HUDEP-2 (cell line): ENCODE results near the gene ELMO2.

Source experiments
- DNase-seq, 76 experiments: peaks; one replicate each; lab custom pipeline; 2025; ENCODE audit not compliant: unreplicated experiment in 76 of 76; lab: John Stamatoyannopoulos, UW

Gene ELMO2, protein sequence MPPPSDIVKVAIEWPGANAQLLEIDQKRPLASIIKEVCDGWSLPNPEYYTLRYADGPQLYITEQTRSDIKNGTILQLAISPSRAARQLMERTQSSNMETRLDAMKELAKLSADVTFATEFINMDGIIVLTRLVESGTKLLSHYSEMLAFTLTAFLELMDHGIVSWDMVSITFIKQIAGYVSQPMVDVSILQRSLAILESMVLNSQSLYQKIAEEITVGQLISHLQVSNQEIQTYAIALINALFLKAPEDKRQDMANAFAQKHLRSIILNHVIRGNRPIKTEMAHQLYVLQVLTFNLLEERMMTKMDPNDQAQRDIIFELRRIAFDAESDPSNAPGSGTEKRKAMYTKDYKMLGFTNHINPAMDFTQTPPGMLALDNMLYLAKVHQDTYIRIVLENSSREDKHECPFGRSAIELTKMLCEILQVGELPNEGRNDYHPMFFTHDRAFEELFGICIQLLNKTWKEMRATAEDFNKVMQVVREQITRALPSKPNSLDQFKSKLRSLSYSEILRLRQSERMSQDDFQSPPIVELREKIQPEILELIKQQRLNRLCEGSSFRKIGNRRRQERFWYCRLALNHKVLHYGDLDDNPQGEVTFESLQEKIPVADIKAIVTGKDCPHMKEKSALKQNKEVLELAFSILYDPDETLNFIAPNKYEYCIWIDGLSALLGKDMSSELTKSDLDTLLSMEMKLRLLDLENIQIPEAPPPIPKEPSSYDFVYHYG

DNA sequence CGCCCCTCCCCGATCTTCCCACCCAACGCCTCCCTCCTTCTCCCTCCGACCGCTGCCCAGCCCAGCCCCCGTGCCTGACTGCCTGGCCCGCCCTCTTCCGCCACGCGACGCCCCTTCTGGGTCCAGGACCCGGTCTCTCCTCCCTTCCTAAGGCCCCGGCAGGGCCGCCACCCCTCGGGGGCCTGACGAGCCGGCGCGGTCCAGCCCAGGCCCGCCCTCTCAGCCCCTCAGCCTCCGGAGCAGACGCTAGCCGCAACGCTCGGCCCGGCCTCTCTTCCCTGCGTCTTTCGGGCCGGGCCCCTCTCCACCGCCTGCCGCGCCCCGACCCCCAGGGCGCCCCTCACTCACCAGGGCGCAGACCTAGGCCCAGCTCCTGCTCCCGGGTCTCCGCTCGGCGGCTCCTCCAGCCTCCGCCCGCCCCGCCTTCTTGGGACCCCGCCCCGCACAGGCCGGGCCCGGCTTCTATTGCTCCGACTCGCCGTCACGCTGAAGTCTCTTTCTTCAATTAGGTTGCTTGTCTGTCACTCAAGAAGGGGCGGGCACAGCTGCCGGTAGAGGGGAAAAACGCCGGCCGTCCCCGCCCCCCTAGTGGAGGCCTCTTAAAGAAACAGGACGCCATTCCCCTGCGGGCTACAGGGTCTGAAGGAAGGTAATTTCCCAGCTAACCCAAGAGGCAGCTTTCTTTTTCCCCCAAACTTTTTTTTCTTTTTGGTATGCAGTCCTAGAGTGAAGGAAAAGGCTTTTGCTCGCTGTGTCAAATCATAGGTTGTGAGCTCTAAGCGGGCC is at the start of gene ELMO2:
Gene ELMO2 (minus strand): TSS at position 416 of the 786 bp plus-strand sequence. CDS start 12,133 bp downstream, outside the sequence.
- DNase-seq: peak in 75 of 76 experiments; percentile 11 to 98 (median 87)

DNA sequence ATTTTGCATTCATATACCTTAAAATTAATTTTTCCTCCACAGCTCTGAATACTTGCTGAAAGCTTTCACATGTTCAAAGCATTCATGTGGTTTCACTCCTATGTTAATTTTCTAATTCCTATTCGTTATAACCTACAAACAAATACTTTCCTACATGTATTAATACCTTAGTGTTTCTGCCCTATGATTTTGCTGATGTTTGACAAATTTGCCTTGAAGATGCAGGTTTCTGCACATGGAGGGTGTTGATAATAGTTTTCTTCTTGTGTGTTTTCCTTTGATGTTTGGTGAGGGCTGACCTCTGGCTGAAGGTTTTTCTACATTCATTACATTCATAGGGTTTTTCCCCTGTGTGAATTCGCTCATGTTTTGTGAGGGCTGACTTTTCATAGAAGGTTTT is 49.3 kb upstream of the ELMO2 start:
- no peak for DNase-seq

DNA sequence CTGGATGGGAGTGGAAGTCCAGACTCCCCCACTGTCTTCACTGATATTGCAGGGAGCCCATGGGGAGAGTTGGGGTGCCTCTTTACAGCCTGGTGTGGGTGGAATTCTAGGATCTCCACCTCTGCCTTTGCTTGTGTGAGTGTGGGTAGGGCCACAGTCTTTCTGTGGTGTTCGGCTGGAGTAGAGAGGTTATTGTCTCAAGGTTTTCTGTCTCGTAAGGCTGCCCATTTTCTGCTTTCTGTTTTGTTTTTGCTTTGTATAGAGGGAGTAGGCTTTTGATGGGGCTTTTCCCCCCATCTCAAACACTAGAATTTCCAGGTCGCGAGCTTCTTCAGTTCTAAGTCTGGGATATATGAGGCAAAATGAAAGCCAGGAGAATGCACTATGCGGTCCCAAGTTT is 40.4 kb upstream of the ELMO2 start:
- no peak for DNase-seq

DNA sequence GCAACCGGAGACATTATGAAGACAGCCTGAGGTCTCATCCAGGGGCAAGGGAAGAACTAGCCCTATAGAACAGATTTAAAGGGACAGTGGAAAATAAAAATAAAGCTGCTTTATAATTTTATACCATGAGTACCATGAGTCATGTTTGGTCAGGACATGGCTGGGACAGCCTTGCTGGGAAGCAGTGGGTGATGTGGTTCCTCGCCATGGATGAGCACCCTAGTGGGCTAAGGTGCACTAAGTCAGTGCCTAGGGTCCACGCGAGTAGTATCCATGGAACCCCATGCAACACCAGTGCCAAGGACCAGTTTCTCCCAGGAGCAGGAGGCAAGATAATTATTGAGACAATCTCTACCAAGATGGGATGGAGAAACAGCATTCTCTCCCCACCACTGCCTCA is 33.4 kb upstream of the ELMO2 start:
- DNase-seq: no peak

DNA sequence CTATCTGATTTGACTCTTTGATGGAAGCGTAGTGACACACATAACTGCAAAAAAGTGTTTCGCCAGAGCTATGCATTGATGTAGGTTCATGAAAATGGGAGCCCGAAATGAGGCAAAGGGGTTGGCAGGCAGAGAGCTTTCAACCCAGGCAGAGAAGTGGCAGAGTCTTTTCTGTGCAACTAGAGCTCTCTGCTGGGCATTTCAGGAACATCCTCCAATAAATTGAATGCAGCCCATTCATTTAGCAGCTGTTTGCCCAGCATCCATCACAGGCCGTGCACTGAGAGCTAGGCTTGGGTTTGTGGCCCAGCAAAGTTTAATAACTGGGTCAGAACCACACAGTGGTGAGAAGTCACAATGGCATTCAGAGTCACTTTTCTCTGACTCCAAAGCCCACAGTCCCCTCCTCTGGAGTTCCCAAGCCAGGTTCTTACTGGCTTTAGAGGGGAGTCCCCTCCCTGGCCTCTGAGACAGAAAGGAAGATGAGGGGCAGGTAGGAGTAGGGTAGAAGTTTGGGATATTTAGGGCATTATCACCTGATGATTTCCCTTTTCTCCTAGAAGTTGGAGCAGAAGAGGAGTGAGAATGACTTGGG is 31.8 kb upstream of the ELMO2 start:
- peak in 9 of 76 experiments; percentile 3 to 27 (median 12) for DNase-seq

DNA sequence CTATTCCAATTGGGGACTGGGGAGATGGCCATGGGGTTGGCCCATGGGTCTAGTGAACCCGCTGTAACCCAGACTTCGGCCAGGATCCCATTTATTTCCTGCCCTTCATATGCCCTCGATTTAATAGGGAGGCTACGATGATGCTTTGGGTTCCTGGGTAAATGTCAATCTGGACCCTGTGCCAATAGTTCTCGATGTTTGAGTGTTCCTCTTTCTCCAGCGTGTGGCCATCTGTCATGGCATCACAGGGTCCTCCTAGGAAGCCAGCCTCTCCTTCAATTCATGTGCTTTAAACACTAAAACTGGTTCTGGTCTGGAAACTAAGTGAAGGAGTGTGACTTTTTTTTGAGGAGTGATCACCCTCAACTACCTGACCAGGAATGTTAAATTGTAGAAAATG is 28.7 kb upstream of the ELMO2 start:
- DNase-seq: no peak

DNA sequence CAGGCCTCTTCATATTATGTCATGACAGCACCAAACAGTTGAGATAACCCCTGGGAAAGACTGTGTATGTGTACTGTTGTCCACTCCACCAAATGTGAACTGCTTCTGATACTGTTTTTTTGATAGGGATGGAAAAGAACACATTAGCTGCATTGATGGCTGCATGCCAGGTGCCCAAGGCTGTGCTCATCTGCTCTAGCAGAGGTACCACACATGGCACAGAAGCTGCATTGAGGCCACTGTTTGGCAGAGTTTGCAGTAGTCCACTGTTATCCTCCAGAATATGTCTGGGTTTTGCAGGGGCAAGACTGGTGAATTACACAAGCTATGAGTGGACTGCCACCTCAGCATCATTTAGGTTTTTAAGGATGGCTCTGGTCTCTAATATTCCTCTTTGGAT is 28.2 kb upstream of the ELMO2 start:
- DNase-seq: no peak

DNA sequence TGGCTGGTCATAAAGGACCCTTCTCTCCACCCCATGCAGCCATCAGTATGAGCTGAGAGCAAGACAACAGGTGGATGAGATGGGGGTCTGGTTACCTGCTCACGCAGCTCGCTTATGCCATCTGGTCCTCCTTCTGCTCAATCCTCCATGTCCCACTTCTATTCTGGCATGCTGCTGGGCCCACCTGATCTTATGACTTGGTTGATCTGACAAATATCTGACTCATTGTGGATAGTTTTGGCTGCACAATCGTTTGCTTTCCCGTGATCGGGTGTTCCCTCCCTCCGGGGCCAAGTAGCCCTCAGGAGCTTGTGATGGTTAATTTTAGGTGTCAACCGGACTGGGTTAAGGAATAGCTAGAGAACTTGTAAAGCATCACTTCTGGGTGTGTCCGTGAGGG is 26.6 kb upstream of the ELMO2 start:
- DNase-seq: no peak

DNA sequence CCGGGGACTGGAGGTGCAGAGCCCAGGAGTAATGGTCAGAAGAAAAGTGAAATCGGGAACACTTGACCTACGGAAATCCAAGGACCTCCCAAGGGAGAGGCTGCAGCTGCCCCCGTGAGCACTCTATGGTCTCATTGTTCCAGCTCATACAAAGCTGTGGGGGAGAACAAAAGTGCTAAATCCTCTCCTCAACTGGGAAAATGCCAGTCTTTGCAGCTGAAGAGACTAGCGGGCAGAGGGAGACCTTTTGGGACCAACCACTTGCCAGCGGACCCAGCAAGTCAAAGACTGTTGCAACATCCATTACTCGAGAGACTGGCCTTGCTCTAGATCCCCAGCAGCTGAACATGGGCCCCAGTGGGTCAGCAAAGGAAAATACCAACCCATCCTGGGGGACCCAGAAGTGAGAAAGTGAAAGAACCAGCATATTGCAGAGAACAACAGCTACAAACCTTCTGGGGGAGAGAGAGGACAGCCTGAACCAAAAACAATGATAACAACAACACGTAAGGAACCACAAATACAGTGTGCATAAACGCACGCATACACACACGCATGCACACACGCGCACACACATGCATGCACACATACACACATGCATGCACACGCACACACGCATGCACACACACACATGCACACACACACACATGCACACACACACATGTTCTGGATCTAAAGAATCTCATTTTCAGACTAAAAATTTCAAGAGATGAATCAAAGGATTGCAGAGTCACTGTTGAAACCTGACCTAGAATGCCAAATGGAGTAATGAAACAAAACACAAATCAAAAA is 24.7 kb upstream of the ELMO2 start:
- DNase-seq: no peak

DNA sequence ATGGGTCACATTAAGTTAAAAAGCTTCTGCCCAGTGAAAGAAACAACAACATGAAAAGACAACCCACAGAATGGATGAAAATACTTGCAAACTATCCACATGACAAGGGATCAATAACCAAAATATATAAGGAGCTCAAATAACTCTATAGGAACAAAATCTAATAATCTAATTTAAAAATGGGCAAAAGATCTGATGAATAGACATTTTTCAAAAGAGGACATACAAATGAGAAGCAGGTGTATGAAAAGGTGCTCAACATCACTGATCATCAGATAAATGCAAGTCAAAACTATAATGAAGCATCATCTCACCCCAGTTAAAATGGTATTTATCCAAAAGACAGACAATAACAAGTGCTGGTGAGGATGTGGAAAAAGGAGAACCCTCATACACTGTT is 21.0 kb upstream of the ELMO2 start:
- DNase-seq: no peak

DNA sequence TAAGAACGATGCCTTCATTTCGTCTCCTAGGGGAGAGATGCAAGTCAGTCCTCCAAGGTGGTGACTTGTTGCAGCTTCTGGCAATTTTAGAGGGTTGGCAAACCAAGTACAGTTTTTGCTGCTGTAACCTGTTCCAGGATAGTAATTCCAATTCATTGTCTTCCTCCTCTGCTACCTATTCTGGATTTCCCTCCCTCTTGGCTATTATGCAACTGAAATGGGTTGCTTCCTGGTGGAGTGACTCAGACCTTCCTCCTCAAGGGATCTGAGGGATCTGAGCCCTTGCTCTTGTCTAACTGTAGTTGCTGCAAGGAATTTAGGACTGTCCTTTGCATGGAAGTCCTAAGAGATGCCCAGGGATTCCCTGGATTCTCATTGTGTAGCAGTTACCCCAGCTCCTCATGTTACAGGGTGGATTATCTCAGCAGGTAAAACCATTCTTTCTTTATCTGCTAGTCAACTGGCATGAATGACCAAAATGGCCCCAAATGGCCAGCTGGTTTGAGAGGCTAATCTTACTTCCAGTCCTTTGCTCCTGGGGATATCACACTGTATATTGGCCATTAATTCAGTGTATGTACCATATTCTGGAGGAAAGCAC is 17.6 kb upstream of the ELMO2 start:
- DNase-seq: no peak

DNA sequence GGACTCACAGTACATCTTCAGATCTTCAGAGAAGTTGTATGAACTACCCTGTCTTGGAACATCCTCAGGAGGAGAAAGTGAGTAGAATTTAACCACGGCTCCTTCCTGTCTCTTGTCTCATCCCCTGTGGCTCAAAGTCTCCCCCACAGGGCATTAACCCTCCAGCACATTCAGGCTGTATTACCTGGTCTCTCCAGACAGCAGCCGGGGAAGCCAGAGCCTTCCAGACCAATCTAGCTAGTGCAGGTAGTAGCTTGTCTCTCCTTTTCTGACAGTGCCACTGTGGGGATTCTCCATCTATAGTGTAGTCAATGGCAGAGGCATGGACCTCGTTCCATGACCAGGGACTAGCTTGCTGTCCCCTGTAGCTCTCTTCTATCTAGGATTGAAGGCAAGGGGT is 16.9 kb upstream of the ELMO2 start:
- no peak for DNase-seq

DNA sequence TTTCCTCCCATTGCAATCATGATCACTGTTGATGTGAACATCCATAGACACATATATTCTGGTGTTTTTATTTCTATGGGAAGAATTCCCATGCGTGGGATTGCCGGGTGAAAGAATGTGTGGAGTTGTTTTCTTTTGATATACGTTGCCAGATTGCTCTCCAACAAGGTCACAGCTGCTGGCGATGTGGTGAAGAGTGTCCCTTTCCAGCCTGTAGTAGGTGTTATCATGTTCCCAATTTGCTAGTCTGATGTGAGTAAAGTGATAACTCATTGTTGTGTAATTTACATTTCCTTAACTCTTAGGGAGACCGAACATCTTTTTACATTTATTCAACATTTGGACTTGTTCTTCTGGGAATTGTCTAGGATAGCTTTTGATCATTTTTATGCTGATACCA is 14.5 kb upstream of the ELMO2 start:
- DNase-seq: no peak

DNA sequence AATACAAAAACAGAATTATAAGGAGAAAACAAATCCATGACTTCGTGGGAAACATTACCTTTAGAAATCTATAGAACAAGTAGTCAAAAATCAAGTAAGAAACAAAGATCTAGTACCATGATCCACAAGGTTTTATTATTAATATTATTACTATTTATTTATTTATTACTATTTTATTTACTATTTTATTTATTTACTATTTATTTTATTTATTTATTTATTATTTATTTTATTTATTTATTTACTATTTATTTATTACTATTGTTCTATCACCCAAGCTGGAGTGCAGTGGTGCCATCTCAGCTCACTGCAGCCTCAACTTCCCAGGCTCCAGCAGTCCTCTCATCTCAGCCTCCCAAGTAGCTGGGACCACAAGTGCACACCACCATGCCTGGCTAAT is 13.5 kb upstream of the ELMO2 start:
- no peak for DNase-seq

DNA sequence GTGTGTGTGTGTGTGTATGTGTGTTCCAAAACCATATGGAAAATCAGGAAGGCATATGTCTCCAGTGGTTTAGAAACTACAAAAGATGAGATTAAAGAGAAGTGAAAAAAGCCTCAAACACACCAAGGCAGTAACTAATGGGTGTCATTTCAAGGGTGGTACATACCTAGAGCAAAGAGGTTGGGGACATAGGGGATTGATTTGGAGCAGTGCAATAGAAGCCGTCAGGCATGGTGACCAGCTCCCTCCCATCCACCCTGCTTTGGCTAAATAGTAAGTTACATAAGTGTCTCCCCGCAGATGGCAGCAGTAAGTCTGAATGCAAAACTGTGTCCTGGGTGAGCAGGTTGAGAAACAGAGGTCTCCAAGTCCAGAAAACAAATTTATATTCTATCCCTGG is 10.4 kb upstream of the ELMO2 start:
- no peak for DNase-seq

DNA sequence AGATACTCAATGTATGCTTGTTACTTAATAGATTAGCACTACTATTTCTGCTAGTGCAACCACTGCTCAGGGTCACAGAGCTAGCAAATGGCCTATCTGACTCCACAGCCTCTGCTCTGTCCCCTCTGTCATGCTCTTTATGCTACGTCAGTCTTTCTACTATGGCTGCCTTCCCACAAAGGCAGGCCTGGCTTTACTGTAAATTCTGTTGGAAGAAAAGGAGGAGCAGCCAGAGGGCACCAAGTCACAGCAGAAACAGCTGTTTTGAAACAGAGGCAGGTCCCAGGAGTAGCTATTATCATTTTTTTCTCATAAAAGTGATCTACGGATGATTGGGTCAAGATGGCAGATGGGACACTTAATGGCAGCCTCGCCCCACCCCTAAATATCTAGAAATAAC is 10.0 kb upstream of the ELMO2 start:
- DNase-seq: no peak

DNA sequence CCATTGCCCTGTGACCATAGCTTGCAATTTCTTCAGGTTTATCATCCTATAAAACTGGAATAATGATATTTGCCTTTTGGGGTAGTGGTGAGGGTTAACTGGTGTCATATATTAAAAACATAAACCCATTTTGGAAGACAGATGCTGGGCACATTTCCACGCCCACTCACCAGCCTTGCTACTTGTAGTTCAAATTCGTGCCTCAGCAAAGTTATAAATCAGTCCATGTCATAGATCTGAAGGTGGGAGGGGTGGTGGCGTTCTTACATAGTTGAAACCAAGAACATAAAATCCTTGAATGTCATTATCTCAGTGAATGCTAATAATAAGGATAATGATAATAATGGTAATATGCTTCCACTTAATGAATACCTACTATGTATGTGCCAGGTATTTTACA is 9.4 kb upstream of the ELMO2 start:
- DNase-seq: no peak

DNA sequence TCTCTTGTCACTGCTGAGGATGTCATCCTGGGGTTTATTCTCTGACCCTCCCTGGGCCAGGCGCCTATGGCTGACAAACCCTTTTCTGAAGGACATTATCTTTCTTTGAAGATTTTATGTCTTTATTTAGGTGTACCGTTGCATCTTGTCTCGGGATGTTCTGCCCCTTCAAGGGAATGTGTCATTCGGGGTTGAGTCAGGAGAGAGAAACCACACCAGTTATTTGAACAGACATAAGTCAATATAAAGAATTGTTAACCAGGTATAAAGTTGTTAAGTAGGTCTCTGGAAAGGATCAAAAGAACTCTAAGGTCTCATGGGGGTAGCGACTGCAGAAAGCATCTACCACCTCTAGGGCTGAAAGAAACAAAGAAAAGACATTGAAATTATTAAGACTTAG is 8.2 kb upstream of the ELMO2 start:
- no peak for DNase-seq

DNA sequence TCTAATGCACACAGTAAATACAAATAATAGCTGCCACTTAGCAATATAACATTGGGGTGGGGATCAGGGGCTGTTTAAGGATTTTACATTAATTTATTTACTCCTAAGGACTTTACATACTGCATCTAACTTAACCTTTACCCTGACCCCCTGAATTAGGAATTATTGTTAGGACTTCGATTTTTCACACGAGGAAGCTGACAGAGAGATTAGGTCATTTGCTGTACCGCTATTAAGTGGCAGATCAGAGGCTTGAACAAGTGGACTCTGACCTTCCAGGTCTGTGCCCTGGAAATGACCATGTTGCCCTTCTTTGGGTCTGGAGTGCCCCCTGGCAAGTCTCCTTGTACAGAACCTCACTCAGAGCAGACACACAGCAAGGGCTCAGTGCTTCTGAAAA is 5.2 kb upstream of the ELMO2 start:
- no peak for DNase-seq

DNA sequence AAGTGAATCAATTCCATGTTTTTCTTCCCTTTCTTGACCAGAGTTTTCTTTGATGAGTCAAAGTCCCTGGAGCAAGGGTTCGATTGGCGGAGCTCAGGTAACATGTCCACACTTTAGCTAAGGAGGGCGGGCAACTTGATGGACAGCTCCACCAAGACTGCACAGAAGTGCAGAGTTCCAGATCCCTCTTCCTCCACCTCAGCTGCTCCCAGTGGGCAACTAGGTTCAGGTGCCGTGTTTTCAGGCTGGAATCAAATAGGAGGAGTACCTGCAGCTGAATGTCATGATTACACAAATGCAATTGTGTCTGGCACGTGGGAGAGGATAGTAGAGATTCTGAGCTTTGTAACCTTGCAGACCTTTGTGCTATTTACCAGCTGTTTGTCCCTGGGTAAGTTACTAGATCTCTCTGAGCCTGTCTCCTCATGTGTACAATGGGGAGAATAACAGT is 1.9 kb upstream of the ELMO2 start:
- no peak for DNase-seq
